Heart left ventricle (tissue), 13 donors: Measurements from ENCODE around the gene ARPP19.
"Not testable (repeated sequence)": the region's sequence is repeated elsewhere in the genome, so short reads cannot be mapped to it uniquely, and the experiment has no call there.

Experiments
- POLR2A ChIP-seq, 2 donors: fragments of 450-650 bp; IDR thresholded peaks; one replicate each; pipeline ENCODE4 v1.6.1; 2017; ENCODE audit warnings: antibody characterized with exemption in 2 of 2, mild to moderate bottlenecking in 2 of 2, moderate library complexity in 2 of 2
- TF ChIP-seq, protein P1 (sequence below), 12 donors: fragments of 200-600 bp; sonication (generic) in 4 of 12; IDR thresholded peaks; one replicate each; pipeline versions ENCODE4 v1.5.0 to v1.8.0; 2018 to 2022; ENCODE audit warnings: antibody characterized with exemption in 12 of 12, mild to moderate bottlenecking in 5 of 12
- donor health status: ischemic (EF 13 %, LVEDD 7.1; RV severe dilation, severe dysfunction).
- donor health status: DM: no; HTN: yes; CAD: no.
- donor health status: DM: no; HTN: no; CAD: no.
- donor health status: ischemic (EF 25% LVEDD 6.9; RV normal size, moderate dysfunction).
- donor health status: ischemic (EF 25% LVEDD 5.7; RV mildly dilated, moderate dysfunction).
- donor health status: ischemic (EF 35%, LVEDD 5.7; RV mildly dilated, moderate dysfunction).
- donor health status: nonischemic (EF 11% LVEDD 7.7; RV severe dilation, severe dysfunction).
- donor health status: DM: yes; HTN: yes; CAD: no.
- donor health status: PGD.
- donor health status: ischemic (EF 29% LVEDD 5.4; RV normal size, mild dysfunction).
- donor health status: nonischemic (EF 23%, LVEDD 6.1; RV moderate dilation, normal function).

DNA sequence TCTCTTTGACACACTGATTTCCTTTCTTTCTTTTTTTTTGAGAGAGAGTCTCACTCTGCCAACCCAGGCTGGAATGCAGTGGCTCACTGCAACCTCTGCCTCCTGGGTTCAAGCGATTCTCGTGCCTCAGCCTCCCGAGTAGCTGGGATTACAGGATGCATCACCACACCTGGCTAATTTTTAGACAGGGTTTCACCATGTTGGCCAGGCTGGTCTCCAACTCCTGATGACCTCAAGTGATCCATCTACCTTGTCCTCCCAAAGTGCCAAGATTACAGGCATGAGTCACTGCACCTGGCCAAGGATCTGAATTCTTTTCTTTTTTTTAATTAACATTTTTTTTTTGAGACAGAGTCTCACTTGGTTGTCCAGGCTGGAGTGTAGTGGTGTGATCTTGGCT is 5.8 kb upstream of the ARPP19 start:
- TF ChIP-seq, protein P1, sequence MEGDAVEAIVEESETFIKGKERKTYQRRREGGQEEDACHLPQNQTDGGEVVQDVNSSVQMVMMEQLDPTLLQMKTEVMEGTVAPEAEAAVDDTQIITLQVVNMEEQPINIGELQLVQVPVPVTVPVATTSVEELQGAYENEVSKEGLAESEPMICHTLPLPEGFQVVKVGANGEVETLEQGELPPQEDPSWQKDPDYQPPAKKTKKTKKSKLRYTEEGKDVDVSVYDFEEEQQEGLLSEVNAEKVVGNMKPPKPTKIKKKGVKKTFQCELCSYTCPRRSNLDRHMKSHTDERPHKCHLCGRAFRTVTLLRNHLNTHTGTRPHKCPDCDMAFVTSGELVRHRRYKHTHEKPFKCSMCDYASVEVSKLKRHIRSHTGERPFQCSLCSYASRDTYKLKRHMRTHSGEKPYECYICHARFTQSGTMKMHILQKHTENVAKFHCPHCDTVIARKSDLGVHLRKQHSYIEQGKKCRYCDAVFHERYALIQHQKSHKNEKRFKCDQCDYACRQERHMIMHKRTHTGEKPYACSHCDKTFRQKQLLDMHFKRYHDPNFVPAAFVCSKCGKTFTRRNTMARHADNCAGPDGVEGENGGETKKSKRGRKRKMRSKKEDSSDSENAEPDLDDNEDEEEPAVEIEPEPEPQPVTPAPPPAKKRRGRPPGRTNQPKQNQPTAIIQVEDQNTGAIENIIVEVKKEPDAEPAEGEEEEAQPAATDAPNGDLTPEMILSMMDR (IDR thresholded peaks at IDR 0.05) = not testable (repeated sequence)
- TF ChIP-seq POLR2A (IDR thresholded peaks at IDR 0.05) = not testable (repeated sequence)
